ENCODE measurements around the gene MS4A5.

The MS4A5 gene

GRCh38 chr11:60485987-60486386, 56.6 kb downstream of the MS4A5 start:
- FAIRE-seq = no peak

GRCh38 chr11:60492488-60493009, 63.2 kb downstream of the MS4A5 start, which contains the start of gene MS4A12:
Gene MS4A12 (plus strand): TSS chr11:60492778. CDS start chr11:60497319, 4,541 bp downstream.
- FAIRE-seq = no peak

- no peak for FAIRE-seq
Measured at GRCh38 chr11:60493454-60493853, 64.1 kb downstream of the MS4A5 start.

Measured in TTC549 (cell line).